Kidney tubule cell (primary cell): ENCODE measurements around the gene NAV2.
"Not testable (repeated sequence)": the region's sequence is repeated elsewhere in the genome, so short reads cannot be mapped to it uniquely, and the experiment has no call there.

ENCODE experiments used
- DNase-seq: peaks from one replicate; pipeline ENCODE4 v3.0.0-alpha.2; 2018; ENCODE audit warnings: low spot score

Gene NAV2

GRCh38 chr11:20056950-20057943 is 344.6 kb downstream of the NAV2 start:
- DNase-seq, result no peak

GRCh38 chr11:20058749-20059458 is 346.3 kb downstream of the NAV2 start:
- peak; percentile 94 for DNase-seq

GRCh38 chr11:20059587-20060021 is 347.0 kb downstream of the NAV2 start:
- DNase-seq, result no peak

GRCh38 chr11:20060181-20060580 is 347.5 kb downstream of the NAV2 start:
- DNase-seq, result peak; percentile 82

GRCh38 chr11:20060647-20061205 is 348.1 kb downstream of the NAV2 start:
- DNase-seq, result peak; percentile 56

- DNase-seq, result no peak
Measured at GRCh38 chr11:20061776-20062175, 349.1 kb downstream of the NAV2 start.

GRCh38 chr11:20064961-20065405 is 352.3 kb downstream of the NAV2 start:
- no peak for DNase-seq

GRCh38 chr11:20065406-20065805 is 352.8 kb downstream of the NAV2 start:
- DNase-seq, result no peak

GRCh38 chr11:20066013-20066782 is 353.6 kb downstream of the NAV2 start:
- DNase-seq, result no peak

- no peak for DNase-seq
Measured at GRCh38 chr11:20066783-20067156, 354.1 kb downstream of the NAV2 start.

- no peak for DNase-seq
Measured at GRCh38 chr11:20067665-20068064, 355.0 kb downstream of the NAV2 start.

GRCh38 chr11:20068691-20069090 is 356.1 kb downstream of the NAV2 start:
- no peak for DNase-seq

GRCh38 chr11:20070459-20070858 is 357.8 kb downstream of the NAV2 start:
- DNase-seq, result no peak

- DNase-seq, result no peak
Measured at GRCh38 chr11:20075627-20076026, 363.0 kb downstream of the NAV2 start.

- DNase-seq, result no peak
Measured at GRCh38 chr11:20078846-20079245, 366.2 kb downstream of the NAV2 start.

GRCh38 chr11:20080032-20080685 is 367.5 kb downstream of the NAV2 start:
- no peak for DNase-seq

GRCh38 chr11:20081336-20081735 is 368.7 kb downstream of the NAV2 start:
- no peak for DNase-seq

GRCh38 chr11:20083877-20084276 is 371.2 kb downstream of the NAV2 start:
- DNase-seq, result not testable (repeated sequence)

GRCh38 chr11:20084921-20085814 is 372.5 kb downstream of the NAV2 start:
- DNase-seq, result no peak

GRCh38 chr11:20085918-20086317 is 373.3 kb downstream of the NAV2 start:
- DNase-seq, result no peak
